ENCODE data around the gene GALNT5. TPM values are rescaled to one million over a fixed set of nuclear protein-coding genes. Genes with fewer than 3 reads are reported as not detected.

GALNT5 gene
- total RNA-seq, 1 experiment from 2014 or later: 0.08 TPM

DNA sequence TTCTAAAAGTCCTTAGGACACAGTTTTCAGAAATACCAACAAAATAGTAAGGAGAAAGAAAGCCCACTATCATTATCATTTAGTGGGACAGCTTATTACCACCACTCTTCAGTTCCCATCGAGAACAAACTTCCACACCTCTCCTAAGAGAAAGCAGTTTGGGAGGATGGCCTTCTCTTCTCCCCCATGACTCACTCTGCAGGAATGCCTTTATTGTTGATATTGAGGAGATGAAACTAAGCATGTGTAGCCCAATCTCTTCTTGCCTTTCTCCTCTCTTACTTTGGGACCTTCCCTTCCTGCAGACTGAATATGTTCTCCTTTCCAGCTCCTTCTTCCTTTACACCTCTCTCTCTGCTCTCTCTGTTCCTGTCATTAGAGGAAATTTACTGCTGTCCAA lies 98.1 kb downstream of the GALNT5 start:
- BruUV-seq (replicated peaks): no TSS peak
- no peak overlapping the region for H3K27ac ChIP-seq (ENCODE audit: low read length)
- DNase-seq (ENCODE audit: low read depth, low spot score): no peak

DNA sequence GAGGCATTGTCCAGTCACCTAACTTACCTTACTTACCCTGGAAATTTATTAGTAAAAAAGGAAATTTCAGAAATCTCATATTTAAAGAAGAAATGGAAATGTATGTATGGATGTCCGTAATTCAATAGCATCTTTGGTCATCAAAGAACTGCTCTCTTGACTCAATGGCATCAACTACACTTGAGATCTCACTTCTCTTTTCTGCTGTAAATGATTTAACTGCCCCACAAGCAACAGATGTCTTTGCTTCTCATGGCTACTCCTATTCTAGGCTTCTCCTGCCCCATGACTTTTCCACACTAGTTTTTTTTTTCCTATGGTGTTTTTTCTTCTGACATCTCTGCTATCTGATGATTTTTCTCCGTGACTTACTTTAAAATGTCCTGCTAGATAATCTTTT lies 102.1 kb downstream of the GALNT5 start:
- Histone ChIP-seq H3K36me3 (ENCODE audit: control insufficient read depth, insufficient read depth, low read length) (no peaks in the 10 kb centered on the region), H3K4me3 (ENCODE audit: low read depth in 2 of 2, low read length in 2 of 2) (no peak overlapping the region), H3K27me3 (ENCODE audit: control insufficient read depth, insufficient read depth, low read length) (no peaks in the 10 kb centered on the region), H3K4me1 (ENCODE audit: control insufficient read depth, insufficient read depth, low read length) (no peaks in the 10 kb centered on the region), H3K9me3 (ENCODE audit: control insufficient read depth, insufficient read depth, low read depth, low read length) (no peaks in the 10 kb centered on the region), H3K27ac (ENCODE audit: low read length) (no peak overlapping the region)
- no TSS peak for BruUV-seq (replicated peaks)
- POLR2A ChIA-PET: no interaction called here
- CTCF ChIA-PET: no interaction called here
- TF ChIP-seq SIN3A (IDR thresholded peaks at IDR 0.05; ENCODE audit: borderline replicate concordance, insufficient read depth, low read depth, low read length): no peak
- TF ChIP-seq, protein P1, sequence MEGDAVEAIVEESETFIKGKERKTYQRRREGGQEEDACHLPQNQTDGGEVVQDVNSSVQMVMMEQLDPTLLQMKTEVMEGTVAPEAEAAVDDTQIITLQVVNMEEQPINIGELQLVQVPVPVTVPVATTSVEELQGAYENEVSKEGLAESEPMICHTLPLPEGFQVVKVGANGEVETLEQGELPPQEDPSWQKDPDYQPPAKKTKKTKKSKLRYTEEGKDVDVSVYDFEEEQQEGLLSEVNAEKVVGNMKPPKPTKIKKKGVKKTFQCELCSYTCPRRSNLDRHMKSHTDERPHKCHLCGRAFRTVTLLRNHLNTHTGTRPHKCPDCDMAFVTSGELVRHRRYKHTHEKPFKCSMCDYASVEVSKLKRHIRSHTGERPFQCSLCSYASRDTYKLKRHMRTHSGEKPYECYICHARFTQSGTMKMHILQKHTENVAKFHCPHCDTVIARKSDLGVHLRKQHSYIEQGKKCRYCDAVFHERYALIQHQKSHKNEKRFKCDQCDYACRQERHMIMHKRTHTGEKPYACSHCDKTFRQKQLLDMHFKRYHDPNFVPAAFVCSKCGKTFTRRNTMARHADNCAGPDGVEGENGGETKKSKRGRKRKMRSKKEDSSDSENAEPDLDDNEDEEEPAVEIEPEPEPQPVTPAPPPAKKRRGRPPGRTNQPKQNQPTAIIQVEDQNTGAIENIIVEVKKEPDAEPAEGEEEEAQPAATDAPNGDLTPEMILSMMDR (IDR thresholded peaks at IDR 0.05): no peak
- TF ChIP-seq, protein P2, sequence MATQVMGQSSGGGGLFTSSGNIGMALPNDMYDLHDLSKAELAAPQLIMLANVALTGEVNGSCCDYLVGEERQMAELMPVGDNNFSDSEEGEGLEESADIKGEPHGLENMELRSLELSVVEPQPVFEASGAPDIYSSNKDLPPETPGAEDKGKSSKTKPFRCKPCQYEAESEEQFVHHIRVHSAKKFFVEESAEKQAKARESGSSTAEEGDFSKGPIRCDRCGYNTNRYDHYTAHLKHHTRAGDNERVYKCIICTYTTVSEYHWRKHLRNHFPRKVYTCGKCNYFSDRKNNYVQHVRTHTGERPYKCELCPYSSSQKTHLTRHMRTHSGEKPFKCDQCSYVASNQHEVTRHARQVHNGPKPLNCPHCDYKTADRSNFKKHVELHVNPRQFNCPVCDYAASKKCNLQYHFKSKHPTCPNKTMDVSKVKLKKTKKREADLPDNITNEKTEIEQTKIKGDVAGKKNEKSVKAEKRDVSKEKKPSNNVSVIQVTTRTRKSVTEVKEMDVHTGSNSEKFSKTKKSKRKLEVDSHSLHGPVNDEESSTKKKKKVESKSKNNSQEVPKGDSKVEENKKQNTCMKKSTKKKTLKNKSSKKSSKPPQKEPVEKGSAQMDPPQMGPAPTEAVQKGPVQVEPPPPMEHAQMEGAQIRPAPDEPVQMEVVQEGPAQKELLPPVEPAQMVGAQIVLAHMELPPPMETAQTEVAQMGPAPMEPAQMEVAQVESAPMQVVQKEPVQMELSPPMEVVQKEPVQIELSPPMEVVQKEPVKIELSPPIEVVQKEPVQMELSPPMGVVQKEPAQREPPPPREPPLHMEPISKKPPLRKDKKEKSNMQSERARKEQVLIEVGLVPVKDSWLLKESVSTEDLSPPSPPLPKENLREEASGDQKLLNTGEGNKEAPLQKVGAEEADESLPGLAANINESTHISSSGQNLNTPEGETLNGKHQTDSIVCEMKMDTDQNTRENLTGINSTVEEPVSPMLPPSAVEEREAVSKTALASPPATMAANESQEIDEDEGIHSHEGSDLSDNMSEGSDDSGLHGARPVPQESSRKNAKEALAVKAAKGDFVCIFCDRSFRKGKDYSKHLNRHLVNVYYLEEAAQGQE (IDR thresholded peaks at IDR 0.05; ENCODE audit: insufficient read depth in 1 of 2, low read depth in 2 of 2, low read length in 1 of 2): no peak
- TF ChIP-seq POLR2AphosphoS5 (IDR thresholded peaks at IDR 0.05; ENCODE audit: low read depth, low read length): no peak
- TF ChIP-seq TCF7L2 (IDR thresholded peaks at IDR 0.05; ENCODE audit: low read depth, low read length): no peak
- in situ Hi-C loops (cut with HindIII; ENCODE audit: low pct_unique_long_range_greater_than_20kb, low sequenced_read_pairs) (no loop called here), intact Hi-C loops (cut with micrococcal nuclease; ENCODE audit: unreplicated experiment) (no loop called here)
- no peak for ATAC-seq
- DNase-seq (ENCODE audit: low read depth, low spot score): no peak

More for the DNA sequence above, 98.1 kb downstream of the GALNT5 start:
- Histone ChIP-seq H3K4me1 (ENCODE audit: control insufficient read depth, insufficient read depth, low read length) (no peaks in the 10 kb centered on the region), H3K27me3 (ENCODE audit: control insufficient read depth, insufficient read depth, low read length) (no peaks in the 10 kb centered on the region), H3K4me3 (ENCODE audit: low read depth in 2 of 2, low read length in 2 of 2) (no peak overlapping the region), H3K36me3 (ENCODE audit: control insufficient read depth, insufficient read depth, low read length) (no peaks in the 10 kb centered on the region), H3K9me3 (ENCODE audit: control insufficient read depth, insufficient read depth, low read depth, low read length) (no peaks in the 10 kb centered on the region)
- ChIA-PET POLR2A (no interaction called here), CTCF (no interaction called here)
- no peak for TF ChIP-seq TCF7L2 (IDR thresholded peaks at IDR 0.05; ENCODE audit: low read depth, low read length)
- TF ChIP-seq POLR2AphosphoS5 (IDR thresholded peaks at IDR 0.05; ENCODE audit: low read depth, low read length): no peak
- TF ChIP-seq, protein P2 (IDR thresholded peaks at IDR 0.05; ENCODE audit: insufficient read depth in 1 of 2, low read depth in 2 of 2, low read length in 1 of 2): no peak
- no peak for TF ChIP-seq SIN3A (IDR thresholded peaks at IDR 0.05; ENCODE audit: borderline replicate concordance, insufficient read depth, low read depth, low read length)
- TF ChIP-seq, protein P1 (IDR thresholded peaks at IDR 0.05): no peak
- ATAC-seq: no peak
- in situ Hi-C loops (cut with HindIII; ENCODE audit: low pct_unique_long_range_greater_than_20kb, low sequenced_read_pairs): no loop called here
- intact Hi-C loops (cut with micrococcal nuclease; ENCODE audit: unreplicated experiment): no loop called here

Data from Panc1 (cell line).